Stimulated activated CD8-positive, alpha-beta memory T cell treated with anti-CD3 and anti-CD28 coated beads, Interleukin-15, amount 100 ng/mL, for 1 hour (primary cell): Measurements from ENCODE around the gene BCAM.
"Not testable (repeated sequence)": the region's sequence is repeated elsewhere in the genome, so short reads cannot be mapped to it uniquely, and the experiment has no call there.

Experiments used
- DNase-seq: peaks from one replicate; pipeline ENCODE4 v3.0.0-alpha.2; 2020; ENCODE audit warnings: low read depth

Gene BCAM

DNA sequence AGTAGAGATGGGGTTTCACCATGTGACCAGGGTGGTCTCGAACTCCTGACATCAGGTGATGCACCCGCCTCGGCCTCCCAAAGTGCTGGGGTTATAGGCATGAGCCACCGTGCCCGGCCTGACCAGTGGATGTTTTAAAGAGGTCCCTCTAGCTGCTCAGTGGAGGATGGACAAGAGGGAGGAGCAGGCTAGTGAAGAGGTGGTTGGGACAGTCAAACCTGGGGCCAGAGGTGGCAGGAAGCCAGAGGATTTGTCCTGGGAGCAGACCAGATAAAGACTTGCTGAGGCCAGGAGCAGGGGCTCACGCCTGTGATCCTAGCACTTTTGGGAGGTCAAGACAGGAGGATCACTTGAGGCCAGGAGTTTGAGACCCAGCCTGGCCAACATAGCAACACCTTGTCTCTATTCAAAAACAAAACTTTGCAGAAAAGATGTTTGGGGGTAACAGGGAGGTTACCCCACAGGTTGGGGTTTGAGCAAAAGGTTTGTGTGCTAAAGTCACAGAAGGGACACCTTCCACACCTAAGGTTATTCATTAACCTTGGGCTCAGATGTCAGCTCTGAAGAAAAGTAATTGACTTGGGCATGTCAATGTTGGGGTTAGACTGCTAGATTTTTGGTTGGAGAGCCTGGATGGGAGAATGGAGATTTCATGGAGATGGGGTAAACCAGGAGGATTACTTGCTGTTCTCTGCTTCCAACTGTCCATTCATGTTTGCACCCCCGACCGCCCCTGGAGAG is 9.0 kb downstream of the BCAM start:
- DNase-seq: no peak

DNA sequence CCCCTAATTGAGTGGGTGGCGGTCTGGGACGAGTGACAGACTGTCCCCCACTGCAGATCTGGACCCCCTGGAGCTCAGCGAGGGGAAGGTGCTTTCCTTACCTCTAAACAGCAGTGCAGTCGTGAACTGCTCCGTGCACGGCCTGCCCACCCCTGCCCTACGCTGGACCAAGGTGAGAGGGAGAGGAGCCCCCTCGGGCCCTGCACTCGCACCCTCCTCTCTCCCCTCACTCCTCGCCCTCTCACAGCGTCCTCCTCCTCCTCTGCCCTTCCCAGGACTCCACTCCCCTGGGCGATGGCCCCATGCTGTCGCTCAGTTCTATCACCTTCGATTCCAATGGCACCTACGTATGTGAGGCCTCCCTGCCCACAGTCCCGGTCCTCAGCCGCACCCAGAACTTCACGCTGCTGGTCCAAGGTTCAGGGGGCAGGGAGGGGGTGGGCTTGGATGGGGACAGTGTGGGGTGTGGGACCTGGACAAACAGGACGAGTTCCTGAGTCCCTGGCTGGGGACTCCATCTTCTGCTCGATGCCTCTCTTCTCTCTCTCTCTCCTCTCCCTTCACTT is 9.6 kb downstream of the BCAM start:
- DNase-seq: no peak

GRCh38 chr19:44819246-44819832 is 10.4 kb downstream of the BCAM start:
- DNase-seq: no peak

DNA sequence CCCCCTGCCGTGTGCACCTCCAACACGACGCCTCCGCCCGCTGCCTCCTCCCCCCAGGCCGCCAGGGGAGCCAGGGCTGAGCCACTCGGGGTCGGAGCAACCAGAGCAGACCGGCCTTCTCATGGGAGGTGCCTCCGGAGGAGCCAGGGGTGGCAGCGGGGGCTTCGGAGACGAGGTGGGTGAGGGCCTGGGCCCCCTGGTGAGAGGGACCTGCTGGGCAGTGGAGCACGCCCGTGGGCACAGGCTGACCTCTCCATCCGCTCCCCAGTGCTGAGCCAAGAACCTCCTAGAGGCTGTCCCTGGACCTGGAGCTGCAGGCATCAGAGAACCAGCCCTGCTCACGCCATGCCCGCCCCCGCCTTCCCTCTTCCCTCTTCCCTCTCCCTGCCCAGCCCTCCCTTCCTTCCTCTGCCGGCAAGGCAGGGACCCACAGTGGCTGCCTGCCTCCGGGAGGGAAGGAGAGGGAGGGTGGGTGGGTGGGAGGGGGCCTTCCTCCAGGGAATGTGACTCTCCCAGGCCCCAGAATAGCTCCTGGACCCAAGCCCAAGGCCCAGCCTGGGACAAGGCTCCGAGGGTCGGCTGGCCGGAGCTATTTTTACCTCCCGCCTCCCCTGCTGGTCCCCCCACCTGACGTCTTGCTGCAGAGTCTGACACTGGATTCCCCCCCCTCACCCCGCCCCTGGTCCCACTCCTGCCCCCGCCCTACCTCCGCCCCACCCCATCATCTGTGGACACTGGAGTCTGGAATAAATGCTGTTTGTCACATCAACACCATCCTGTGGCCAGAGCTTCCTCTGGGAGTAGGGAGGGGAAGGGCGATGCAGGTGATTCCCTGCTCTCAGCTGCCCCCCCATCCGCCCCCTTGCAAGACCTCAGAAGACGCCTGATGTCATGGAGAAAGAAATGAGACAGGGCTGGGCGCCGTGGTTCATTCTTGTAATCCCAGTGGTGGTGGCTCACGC is 12.0 kb downstream of the BCAM start:
- no peak for DNase-seq

GRCh38 chr19:44822177-44822576 is 13.3 kb downstream of the BCAM start:
- DNase-seq: no peak

DNA sequence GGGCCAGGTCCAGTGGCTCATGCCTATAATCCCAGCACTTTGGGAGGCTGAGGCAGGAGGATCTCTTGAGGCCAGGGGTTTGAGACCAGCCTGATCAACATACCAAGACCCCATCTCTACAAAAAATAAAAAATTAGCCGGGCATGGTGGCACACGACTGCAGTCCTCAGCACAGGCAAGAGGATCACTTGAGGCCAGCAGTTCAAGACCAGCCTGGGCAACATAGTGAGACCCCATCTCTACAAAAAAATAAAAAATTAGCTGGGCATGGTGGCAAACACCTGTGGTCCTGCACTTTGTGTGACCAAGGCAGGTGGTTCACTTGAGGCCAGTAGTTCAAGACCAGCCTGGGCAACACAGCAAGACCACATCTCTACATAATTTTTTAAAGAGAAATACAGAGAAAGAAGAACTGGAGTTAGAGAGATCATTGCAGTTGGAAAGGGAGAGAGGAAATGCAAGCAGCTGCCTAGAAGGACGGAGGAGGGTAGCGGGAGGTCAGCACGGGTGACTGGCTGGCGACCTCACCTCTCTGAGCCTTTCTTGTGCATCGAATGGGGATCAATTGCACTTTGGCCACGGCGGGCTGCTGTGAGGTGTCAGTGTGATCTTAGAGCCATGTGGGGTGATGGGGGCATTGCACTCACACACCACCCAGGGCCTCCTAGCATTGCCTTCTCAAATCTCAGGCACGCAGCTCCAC is 13.9 kb downstream of the BCAM start:
- DNase-seq: no peak

- DNase-seq: no peak
Observed at GRCh38 chr19:44823373-44823698, 14.4 kb downstream of the BCAM start.

- DNase-seq: no peak
Observed at GRCh38 chr19:44824761-44825160, 15.9 kb downstream of the BCAM start.

DNA sequence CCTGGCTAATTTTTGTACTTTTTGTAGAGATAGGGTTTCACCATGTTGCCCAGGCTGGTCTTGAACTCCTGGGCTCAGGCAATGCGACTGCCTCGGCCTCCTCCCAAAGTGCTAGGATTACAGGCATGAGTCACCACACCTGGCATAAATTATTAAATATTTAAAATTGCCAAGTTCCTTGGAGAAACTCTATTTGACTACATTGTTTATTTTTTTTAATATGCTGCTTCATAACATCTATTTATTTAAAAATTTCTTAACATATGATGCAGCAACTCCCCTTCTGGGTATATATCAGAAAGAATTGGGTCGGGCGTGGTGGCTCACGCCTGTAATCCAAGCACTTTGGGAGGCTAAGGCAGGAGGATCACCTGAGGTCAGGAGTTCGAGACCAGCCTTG is 24.0 kb downstream of the BCAM start:
- DNase-seq: not testable (repeated sequence)

DNA sequence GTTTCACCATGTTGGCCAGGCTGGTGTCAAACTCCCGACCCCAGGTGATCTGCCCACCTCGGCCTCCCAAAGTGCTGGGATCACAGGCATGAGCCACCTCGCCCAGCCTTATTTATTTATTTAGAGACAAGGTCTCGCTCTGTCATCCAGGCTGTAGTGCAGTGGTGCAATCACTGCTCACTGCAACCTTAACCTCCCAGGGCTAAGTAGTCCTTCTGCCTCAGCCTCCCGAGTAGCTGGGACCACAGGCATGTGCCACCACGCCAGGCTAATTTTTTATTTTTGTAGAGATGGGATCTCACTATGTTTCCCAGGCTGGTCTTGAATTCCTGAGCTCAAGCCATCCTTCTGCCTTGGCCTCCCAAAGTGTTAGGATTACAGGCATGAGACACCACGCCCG is 25.5 kb downstream of the BCAM start:
- DNase-seq: not testable (repeated sequence)

DNA sequence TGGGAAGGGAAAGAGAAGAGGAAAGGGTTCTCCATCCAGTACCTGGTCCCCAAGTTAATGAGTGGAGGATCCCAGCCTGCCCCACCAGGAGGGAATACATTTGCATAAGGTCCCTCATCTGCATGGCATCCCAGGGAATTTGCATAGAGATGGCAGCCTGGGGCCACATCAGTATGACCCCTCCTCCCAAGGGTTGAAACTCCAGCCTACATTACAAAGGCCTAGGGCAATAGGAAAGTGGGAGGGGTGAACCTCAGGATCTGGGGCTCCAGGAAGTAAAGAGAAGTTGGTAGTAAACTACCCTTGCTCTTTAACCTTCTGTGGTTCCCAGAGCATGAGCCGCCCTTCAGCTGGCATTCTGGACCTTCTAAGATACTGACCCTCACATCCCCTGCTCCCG is 30.4 kb downstream of the BCAM start:
- DNase-seq: no peak

GRCh38 chr19:44840811-44841210 is 31.9 kb downstream of the BCAM start:
- DNase-seq: no peak

- DNase-seq: no peak
Observed at GRCh38 chr19:44841231-44841630, 32.3 kb downstream of the BCAM start.

DNA sequence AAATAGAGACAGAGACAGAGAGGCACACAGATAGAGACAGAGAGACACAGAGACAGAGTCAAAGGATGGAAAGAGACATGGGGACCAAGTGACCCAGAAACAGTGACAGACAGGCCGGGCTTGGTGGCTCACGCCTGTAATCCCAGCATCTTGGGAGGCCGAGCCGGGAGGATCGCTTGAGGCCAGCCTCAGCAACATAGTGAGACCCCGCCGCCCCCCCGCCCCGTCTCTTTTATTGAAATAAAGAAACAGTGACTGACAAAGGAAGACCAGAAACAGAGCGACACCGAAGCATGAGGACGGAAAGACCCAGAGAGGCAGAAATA is 36.3 kb downstream of the BCAM start:
- no peak for DNase-seq

DNA sequence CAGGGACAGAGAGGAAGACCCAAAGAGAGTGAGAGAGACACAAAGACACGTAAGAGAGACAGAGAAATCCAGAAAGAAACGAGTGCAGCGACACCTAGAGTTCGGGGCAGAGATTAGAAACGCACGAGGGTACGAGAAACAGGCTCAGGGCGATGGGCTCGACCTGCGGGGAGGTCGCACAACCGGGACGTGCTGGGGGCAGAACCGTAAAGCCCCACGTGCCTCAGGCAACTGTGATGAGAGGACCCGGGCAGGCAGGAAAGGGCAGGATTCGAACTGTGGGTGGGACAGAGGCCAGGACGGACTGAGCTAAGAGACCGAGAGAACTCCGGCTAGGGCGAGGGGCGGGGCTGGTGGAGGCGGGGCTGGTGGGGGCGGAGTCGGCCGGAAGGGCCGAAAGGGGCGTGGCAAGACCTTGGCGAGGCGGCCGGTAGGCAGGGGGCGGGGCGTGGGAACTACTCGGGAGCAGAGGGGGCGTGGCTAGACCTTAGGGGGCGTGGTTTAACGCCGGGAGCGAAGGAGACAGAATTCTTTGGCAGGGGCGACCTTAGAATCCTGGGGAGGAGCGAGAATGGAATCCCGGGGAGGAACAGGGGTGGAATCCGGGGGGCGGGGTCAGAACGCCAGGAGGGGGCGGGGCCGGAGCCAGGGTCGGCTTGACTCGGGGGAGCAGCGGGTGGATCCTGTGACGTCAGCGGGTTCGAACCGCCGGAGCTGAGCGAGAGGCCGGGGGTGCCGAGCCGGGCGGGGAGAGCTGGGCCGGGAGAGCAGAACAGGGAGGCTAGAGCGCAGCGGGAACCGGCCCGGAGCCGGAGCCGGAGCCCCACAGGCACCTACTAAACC is 36.9 kb downstream of the BCAM start, which contains the start of gene NECTIN2:
NECTIN2 (plus strand) TSS at position 686 of the 843 bp plus-strand sequence. CDS start 229 bp downstream, outside the sequence.
- peak; percentile 43 for DNase-seq

DNA sequence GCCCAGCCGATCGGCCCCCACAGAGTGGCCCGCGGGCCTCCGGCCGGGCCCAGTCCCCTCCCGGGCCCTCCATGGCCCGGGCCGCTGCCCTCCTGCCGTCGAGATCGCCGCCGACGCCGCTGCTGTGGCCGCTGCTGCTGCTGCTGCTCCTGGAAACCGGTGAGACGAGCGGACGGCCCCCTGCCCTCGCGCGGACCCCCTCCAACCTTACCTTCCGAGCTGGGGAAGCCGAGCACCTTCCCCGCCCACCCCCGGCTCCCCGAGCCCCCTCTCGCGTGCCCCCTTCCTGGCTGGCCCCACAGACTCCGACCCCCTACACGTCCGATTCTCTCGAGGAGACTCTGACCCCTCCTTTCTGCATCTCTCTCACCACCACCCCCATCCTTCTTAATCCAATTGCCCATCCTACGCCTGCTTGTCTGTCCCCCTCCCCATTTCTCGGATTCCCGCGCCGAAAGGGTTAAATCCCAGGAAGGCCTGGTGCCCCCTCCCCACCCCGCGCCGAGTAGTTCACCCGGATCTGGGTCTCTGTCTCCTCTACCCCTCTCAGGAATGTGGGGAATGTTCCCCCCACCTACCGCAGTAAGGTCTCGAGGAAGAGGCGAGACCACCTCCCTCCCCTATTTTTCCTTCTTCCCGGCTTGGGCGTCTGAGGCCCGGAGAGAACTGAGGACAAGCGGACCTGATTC is 37.7 kb downstream of the BCAM start:
- DNase-seq: no peak

- no peak for DNase-seq
Observed at GRCh38 chr19:44847144-44848035, 38.5 kb downstream of the BCAM start.

GRCh38 chr19:44848036-44848811 is 39.3 kb downstream of the BCAM start:
- DNase-seq: no peak
